HCT116 (cell line): ENCODE results near the gene ETFA. TPM values are rescaled to one million over a fixed set of nuclear protein-coding genes. Genes with fewer than 3 reads are reported as not detected.

Experiments used
- ATAC-seq: fragments of 200-7000 bp; cut with Tn5 transposase; 2 replicates; pipeline ENCODE4 v1.9.1; 2020; ENCODE audit warnings: mild to moderate bottlenecking, moderate library complexity
- BruUV-seq: library from RNA; stranded (reverse); fragments of 400-500 nt; replicated peaks from 2 replicates; lab custom pipeline; 2021; lab: Mats Ljungman, UMichigan
- CTCF ChIA-PET: fragments of 300-600 bp; sonication (Branson Sonifier 250); formaldehyde crosslinking; loops from one replicate; lab custom pipeline; 2021; ENCODE audit warnings: antibody characterized with exemption; lab: Charles Lee
- POLR2A ChIA-PET: fragments of 300-600, 350-600 bp; sonication (Branson Sonifier 250); formaldehyde crosslinking; loops from one replicate; lab custom pipeline; 2021; ENCODE audit warnings: antibody characterized with exemption; lab: Charles Lee
- RAD21 ChIA-PET, 2 experiments: fragments of 300-600 bp; sonication (Branson Sonifier 250); formaldehyde crosslinking; loops; one replicate each; lab custom pipeline; 2023; ENCODE audit warnings: low total read pairs in 2 of 2; ENCODE audit not compliant: uncharacterized antibody in 2 of 2, unreplicated experiment in 2 of 2, low non-redundant PET in 1 of 2; lab: Charles Lee
- DNase-seq: peaks from one replicate; pipeline ENCODE4 v3.0.0-alpha.2; 2010; ENCODE audit warnings: low read depth, low spot score
- H2AFZ ChIP-seq: fragments of 200-600 bp; shearing (Covaris generic), sonication (generic); 2 replicates; pipeline ENCODE4 v1.6.1; 2017; ENCODE audit warnings: low read depth, mixed run types, mixed read lengths, antibody characterized with exemption, low read length; ENCODE audit not compliant: poor library complexity, severe bottlenecking
- H3K27ac ChIP-seq: 2 replicates; pipeline ENCODE4 v1.5.1; 2012; ENCODE audit warnings: low read depth, low read length
- H3K27me3 ChIP-seq: fragments of 200-600 bp; sonication (generic); 2 replicates; pipeline ENCODE4 v1.6.1; 2016; ENCODE audit warnings: mixed run types, low read length, mixed read lengths; ENCODE audit not compliant: insufficient read depth
- H3K36me3 ChIP-seq, 2 experiments: fragments of 200-500 bp in 1 of 2; fragments of 200-600 bp in 1 of 2; sonication (Bioruptor generic) in 1 of 2; sonication (generic) in 1 of 2; 2 replicates each; pipeline versions ENCODE4 v1.5.1 to v1.6.1; 2014 to 2016; ENCODE audit warnings: low read length in 2 of 2, inconsistent platforms in 1 of 2, mixed read lengths in 1 of 2, mixed run types in 1 of 2; ENCODE audit not compliant: insufficient read depth in 2 of 2, control insufficient read depth in 1 of 2
- H3K4me1 ChIP-seq, 2 experiments: fragments of 200-600 bp in 1 of 2; sonication (generic) in 1 of 2; 2 replicates each; pipeline versions ENCODE4 v1.5.1 to v1.6.1; 2012 to 2017; ENCODE audit warnings: low read length in 2 of 2, inconsistent platforms in 1 of 2, mild to moderate bottlenecking in 1 of 2, mixed read lengths in 1 of 2, mixed run types in 1 of 2, moderate library complexity in 1 of 2; ENCODE audit not compliant: insufficient read depth in 2 of 2, control insufficient read depth in 1 of 2
- H3K4me2 ChIP-seq: fragments of 200-600 bp; sonication (generic); 2 replicates; pipeline ENCODE4 v1.6.1; 2017; ENCODE audit warnings: mixed run types, low read length, mixed read lengths
- H3K4me3 ChIP-seq, 2 experiments: fragments of 200-600 bp in 1 of 2; sonication (generic) in 1 of 2; replicated peaks in 1 of 2; 2 replicates each; pipeline ENCODE4 v1.5.1; 2011 to 2016; ENCODE audit warnings: low read length in 2 of 2, control low read depth in 1 of 2, low read depth in 1 of 2, mild to moderate bottlenecking in 1 of 2, mixed read lengths in 1 of 2, mixed run types in 1 of 2
- H3K79me2 ChIP-seq: fragments of 200-600 bp; sonication (generic); 2 replicates; pipeline ENCODE4 v1.6.1; 2017; ENCODE audit warnings: mild to moderate bottlenecking, mixed run types, low read length, moderate library complexity, mixed read lengths; ENCODE audit not compliant: insufficient read depth
- H3K9ac ChIP-seq: fragments of 200-600 bp; sonication (generic); 2 replicates; pipeline ENCODE4 v1.6.1; 2016; ENCODE audit warnings: low read length, mixed read lengths
- H3K9me2 ChIP-seq: fragments of 200-600 bp; sonication (generic), shearing (Covaris generic); 2 replicates; pipeline ENCODE4 v1.6.1; 2017; ENCODE audit warnings: mixed run types, mild to moderate bottlenecking, moderate library complexity; ENCODE audit not compliant: insufficient read depth
- H3K9me3 ChIP-seq, 2 experiments: fragments of 200-500 bp in 1 of 2; fragments of 200-600 bp in 1 of 2; sonication (Bioruptor generic) in 1 of 2; sonication (generic) in 1 of 2; 2 replicates each; pipeline ENCODE4 v1.6.1; 2014 to 2017; ENCODE audit warnings: low read length in 2 of 2, mixed read lengths in 2 of 2, inconsistent platforms in 1 of 2, low read depth in 1 of 2, mild to moderate bottlenecking in 1 of 2, mixed run types in 1 of 2, moderate library complexity in 1 of 2; ENCODE audit not compliant: control insufficient read depth in 1 of 2, insufficient read depth in 1 of 2
- H4K20me1 ChIP-seq: fragments of 200-600 bp; sonication (generic), shearing (Covaris generic); 2 replicates; pipeline ENCODE4 v1.6.1; 2017; ENCODE audit warnings: mixed run types, mild to moderate bottlenecking, moderate library complexity; ENCODE audit not compliant: insufficient read depth
- ATF3 ChIP-seq: IDR thresholded peaks from 2 replicates; pipeline ENCODE4 v1.6.1; 2012
- CBX3 ChIP-seq: IDR thresholded peaks from 2 replicates; pipeline ENCODE4 v1.6.1; 2012; ENCODE audit warnings: low read depth
- ELF1 ChIP-seq: IDR thresholded peaks from 2 replicates; pipeline ENCODE4 v1.6.1; 2012; ENCODE audit warnings: low read depth, borderline replicate concordance
- FOSL1 ChIP-seq: IDR thresholded peaks from 2 replicates; pipeline ENCODE4 v1.6.1; 2012; ENCODE audit warnings: low read depth
- MAX ChIP-seq: IDR thresholded peaks from 2 replicates; pipeline ENCODE4 v1.6.1; 2012
- POLR2A ChIP-seq: IDR thresholded peaks from 2 replicates; pipeline ENCODE4 v1.7.0; 2011; ENCODE audit warnings: borderline replicate concordance; ENCODE audit not compliant: insufficient read depth, insufficient read length; ENCODE audit errors: extremely low read depth
- POLR2AphosphoS5 ChIP-seq: IDR thresholded peaks from 2 replicates; pipeline ENCODE4 v1.6.1; 2011; ENCODE audit warnings: mild to moderate bottlenecking, low read depth, low read length, moderate library complexity
- RAD21 ChIP-seq: IDR thresholded peaks from 2 replicates; pipeline ENCODE4 v1.6.1; 2012; ENCODE audit warnings: low read depth, mild to moderate bottlenecking
- SP1 ChIP-seq: IDR thresholded peaks from 2 replicates; pipeline ENCODE4 v1.6.1; 2012; ENCODE audit warnings: low read depth
- SRF ChIP-seq: IDR thresholded peaks from 2 replicates; pipeline ENCODE4 v1.6.1; 2012; ENCODE audit warnings: low read depth
- ZFX ChIP-seq: fragments of 450-650 bp; IDR thresholded peaks from 2 replicates; pipeline ENCODE4 v1.6.1; 2017
- ZNF274 ChIP-seq: fragments of 200-500 bp; sonication (Bioruptor generic); IDR thresholded peaks from 2 replicates; pipeline ENCODE4 v1.6.1; 2014; ENCODE audit warnings: mild to moderate bottlenecking, low read depth, low read length, inconsistent platforms
- intact Hi-C: fragments of 100-400 bp; cut with micrococcal nuclease; formaldehyde crosslinking; loops from 2 replicates; pipeline ENCODE4 v1.10.0; 2022
- total RNA-seq: library from RNA; stranded (reverse); gene quantifications from one replicate; pipeline ENCODE4 v1.2.1, GENCODE V29; 2021; ENCODE audit not compliant: unreplicated experiment
- TF ChIP-seq, protein P1 (sequence below): IDR thresholded peaks from 2 replicates; pipeline ENCODE4 v1.6.1; 2011; ENCODE audit warnings: mild to moderate bottlenecking, low read length, moderate library complexity; ENCODE audit not compliant: insufficient replicate concordance; ENCODE audit errors: extremely low read depth

The ETFA gene
- total RNA-seq, 1 experiment from 2014 or later, result 144 TPM

- Histone ChIP-seq H3K4me2 (no peak overlapping the region), H3K36me3 (no peaks in the 10 kb centered on the region), H3K9ac (no peak overlapping the region), H3K4me3 (no peak overlapping the region), H3K27me3 (no peaks in the 10 kb centered on the region), H3K27ac (no peak overlapping the region), H4K20me1 (no peaks in the 10 kb centered on the region), H2AFZ (no peak overlapping the region), H3K4me1 (peaks cover 20 to 31% of the 10 kb centered on the region in 2 experiments), H3K9me3 (no peaks in the 10 kb centered on the region), H3K9me2 (no peaks in the 10 kb centered on the region), H3K79me2 (no peaks in the 10 kb centered on the region)
- intact Hi-C loops, result no loop called here
- ChIA-PET RAD21 (no interaction called here), POLR2A (no interaction called here), CTCF (interaction anchor here (1.0 to 1.2 kb wide), 2 partner anchors 29 to 141 kb away, joined by 3 read pairs; no protein-coding TSS in a partner anchor)
- BruUV-seq, result no TSS peak
- no peak for ATAC-seq
- DNase-seq, result no peak
- TF ChIP-seq SRF (no peak), MAX (no peak), ATF3 (no peak), RAD21 (no peak), ZFX (no peak), ZNF274 (no peak), POLR2AphosphoS5 (no peak), CBX3 (no peak), POLR2A (no peak), SP1 (no peak), ELF1 (no peak), FOSL1 (no peak)
- TF ChIP-seq, protein P1, sequence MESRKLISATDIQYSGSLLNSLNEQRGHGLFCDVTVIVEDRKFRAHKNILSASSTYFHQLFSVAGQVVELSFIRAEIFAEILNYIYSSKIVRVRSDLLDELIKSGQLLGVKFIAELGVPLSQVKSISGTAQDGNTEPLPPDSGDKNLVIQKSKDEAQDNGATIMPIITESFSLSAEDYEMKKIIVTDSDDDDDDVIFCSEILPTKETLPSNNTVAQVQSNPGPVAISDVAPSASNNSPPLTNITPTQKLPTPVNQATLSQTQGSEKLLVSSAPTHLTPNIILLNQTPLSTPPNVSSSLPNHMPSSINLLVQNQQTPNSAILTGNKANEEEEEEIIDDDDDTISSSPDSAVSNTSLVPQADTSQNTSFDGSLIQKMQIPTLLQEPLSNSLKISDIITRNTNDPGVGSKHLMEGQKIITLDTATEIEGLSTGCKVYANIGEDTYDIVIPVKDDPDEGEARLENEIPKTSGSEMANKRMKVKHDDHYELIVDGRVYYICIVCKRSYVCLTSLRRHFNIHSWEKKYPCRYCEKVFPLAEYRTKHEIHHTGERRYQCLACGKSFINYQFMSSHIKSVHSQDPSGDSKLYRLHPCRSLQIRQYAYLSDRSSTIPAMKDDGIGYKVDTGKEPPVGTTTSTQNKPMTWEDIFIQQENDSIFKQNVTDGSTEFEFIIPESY, result no peak
Observed at GRCh38 chr15:76192715-76193114, 118.6 kb downstream of the ETFA start.
